GM21360 (cell line): ENCODE results near the gene CEACAM16.

ENCODE experiments used
- ATAC-seq: cut with Tn5 transposase; IDR thresholded peaks from one replicate; pipeline ENCODE4 v1.9.1; 2021; ENCODE audit warnings: mild to moderate bottlenecking, moderate library complexity; ENCODE audit not compliant: unreplicated experiment

The CEACAM16 gene

GRCh38 chr19:44745887-44746600, 47.1 kb downstream of the CEACAM16 start:
- ATAC-seq, result no peak

DNA sequence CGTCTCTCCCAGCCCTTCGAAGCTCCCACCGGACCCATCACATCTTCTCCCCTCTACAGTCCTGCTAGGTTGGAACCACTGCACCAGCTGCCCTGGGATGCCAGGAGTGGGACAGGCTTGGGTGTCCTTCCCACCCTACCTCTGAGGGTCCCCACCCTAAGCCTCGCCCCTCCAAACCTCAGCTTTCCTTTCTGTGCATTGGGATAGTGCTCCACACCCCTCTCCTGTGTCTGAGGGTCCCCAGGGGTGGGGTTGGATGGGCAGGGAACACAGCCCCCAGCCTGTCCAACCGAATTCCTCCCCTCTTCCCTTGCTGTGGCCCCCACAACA, 47.6 kb downstream of the CEACAM16 start:
- no peak for ATAC-seq

- peak; percentile 40 for ATAC-seq
Observed at GRCh38 chr19:44746946-44747738, 48.2 kb downstream of the CEACAM16 start.

GRCh38 chr19:44747739-44748425, 48.9 kb downstream of the CEACAM16 start:
- ATAC-seq, result peak; percentile 2

GRCh38 chr19:44748426-44749254, 49.7 kb downstream of the CEACAM16 start, which contains the start of gene BCL3:
TSS of gene BCL3 (plus strand) at chr19:44748708. CDS start at chr19:44748791, 83 bp downstream.
- peak; percentile 29 for ATAC-seq

DNA sequence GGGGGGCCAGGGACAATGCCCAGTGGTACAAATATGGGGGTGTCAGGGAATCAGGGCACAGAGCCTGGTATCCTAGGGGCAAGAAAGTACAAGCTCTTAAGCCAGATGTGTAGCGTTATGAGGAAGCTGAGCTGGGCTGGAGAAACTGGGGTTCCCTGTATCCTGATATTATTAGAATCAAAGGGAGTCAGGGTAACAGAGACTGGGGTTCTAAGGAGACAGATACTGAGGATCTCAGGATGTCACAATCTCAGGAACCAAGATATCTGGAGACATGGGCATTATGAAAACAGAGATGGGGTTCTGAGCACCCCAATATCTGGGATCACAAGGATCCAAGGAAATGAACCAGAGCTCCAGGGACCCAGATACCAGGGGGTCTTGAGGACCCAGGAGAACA, 50.3 kb downstream of the CEACAM16 start:
- ATAC-seq, result no peak

DNA sequence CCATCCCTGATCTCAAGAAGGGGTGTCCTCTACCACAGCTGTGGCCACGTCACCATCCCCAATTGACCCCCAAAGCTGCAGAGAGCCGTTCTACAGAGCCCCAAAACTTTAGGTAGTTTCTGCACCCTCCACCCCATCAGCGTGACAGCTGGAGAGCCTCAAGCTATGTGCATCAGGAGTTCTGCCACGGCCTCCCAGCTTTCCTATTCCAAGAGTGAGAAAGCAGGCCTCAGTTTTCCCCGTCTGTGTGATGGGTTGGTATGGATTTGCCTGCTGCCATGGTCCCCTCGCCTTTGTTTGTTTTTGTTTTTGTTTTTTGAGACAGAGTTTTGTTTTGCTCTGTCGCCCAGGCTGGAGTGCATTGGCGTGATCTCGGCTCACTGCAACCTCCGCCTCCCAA, 51.0 kb downstream of the CEACAM16 start:
- ATAC-seq, result no peak

GRCh38 chr19:44752123-44752815, 53.3 kb downstream of the CEACAM16 start:
- ATAC-seq, result no peak

GRCh38 chr19:44752816-44753625, 54.1 kb downstream of the CEACAM16 start:
- ATAC-seq, result peak; percentile 57

- ATAC-seq, result no peak
Observed at GRCh38 chr19:44753626-44753931, 54.6 kb downstream of the CEACAM16 start.

DNA sequence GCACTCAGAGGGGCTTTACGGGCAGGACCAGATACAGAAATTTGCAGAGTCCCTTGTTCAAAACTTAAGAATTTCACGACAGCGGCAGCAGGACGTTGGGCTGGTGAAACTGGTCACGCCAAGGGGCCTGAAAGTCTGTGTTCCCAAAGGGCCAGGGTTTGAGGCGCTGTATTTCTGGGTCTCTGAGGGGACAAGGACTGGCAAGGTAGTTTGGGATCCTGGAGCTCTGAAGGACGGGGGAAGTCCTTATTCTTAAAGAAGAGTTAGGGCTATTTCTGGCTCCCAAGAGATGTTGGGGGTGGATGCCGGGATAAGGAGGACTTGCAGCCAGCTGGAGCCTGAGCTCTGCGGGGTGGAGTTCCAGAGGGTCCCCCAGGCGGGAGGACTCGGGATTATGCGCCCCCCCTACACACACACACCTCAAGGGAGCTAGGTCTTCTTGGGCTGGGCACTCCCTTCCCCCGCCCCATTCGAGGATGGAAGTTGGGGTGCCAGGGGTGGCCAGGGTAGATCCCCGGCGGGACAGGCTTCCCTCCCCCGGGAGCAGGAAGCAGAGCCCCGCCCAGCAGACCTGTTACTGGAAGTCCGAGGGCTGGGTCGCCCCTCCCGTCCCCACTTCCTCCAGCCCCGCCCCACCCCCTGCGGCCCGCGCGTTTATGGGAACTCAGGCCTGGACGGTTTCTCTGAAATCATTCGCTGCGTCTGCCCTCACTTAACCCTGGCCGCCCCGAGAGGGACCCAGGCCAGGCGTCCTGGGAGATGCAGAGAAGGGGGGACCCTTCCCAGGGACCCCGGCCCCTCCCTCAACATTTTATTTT, 55.2 kb downstream of the CEACAM16 start:
- ATAC-seq, result no peak

DNA sequence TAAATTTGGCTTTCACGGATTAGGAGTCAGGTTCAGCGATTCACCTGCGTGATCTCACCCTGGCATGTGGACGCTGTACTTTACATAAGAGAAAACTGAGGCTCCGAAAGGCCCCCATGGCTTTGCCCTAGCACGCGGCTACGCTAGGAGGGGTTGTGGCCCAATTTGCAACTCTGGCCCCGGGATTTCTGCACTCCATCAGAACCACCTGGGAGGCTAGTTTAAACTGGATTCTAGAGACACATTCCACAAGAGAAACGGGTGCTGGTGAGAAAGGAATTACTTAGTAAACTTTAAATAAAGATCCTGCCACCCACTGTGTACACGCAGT, 55.8 kb downstream of the CEACAM16 start:
- no peak for ATAC-seq

GRCh38 chr19:44755219-44755618, 56.3 kb downstream of the CEACAM16 start:
- ATAC-seq, result no peak

GRCh38 chr19:44756089-44756562, 57.2 kb downstream of the CEACAM16 start:
- no peak for ATAC-seq

DNA sequence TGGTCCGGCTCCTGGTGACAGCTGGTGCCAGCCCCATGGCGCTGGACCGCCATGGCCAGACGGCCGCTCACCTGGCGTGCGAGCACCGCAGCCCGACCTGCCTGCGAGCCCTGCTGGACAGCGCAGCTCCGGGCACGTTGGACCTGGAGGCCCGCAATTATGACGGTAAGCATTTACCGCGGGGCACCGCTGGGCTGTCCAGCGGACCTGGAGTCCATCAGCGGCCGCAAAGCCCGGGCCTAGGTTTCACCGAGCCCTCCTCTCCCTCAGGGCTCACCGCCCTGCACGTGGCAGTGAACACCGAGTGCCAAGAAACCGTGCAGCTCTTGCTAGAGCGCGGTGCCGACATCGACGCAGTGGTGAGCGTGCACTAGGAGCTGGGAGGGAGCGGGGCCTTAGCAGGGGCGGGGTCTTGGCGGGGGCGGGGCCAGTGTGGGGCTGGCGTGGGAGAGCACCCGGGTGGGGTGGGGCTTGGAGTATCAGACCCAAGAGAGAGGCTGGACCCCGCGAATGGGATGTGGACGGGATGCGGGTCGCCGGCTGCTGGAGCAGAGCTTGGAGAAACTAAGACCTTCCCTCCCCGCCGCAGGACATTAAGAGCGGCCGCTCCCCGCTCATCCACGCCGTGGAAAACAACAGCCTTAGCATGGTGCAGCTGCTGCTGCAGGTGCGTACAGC, 58.2 kb downstream of the CEACAM16 start:
- no peak for ATAC-seq

DNA sequence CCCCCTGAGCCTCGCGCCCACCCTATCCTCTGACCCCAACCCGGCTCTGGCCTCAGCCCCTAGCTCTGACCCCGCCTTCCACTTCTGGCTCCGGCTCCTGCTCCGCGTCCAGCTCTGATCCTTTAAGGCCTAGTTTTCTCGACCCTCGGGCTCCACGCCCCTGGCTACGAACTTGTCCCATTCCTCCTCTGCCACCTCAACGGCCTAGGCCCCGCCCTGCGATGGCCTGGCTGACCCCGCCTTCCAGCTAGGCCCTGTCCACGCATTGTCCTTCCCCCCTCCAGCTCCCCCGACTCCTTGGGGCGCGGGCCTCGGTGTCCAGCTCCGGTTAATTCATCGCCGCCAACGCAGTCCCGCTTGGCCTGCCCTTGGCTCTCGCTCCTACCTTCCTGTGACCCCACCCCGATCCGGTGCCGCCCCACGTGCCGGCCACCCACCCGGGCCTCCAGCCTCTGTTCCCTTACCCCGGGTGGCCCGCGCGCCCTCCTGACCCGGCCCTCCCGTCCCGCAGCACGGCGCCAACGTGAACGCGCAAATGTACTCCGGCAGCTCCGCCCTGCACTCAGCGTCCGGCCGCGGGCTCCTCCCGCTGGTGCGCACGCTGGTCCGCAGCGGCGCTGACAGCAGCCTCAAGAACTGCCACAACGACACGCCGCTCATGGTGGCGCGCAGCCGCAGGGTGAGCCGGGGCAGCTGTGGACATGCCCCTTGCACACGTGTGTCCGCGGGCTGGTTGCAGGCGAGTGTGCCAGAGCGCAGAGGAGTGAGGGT, 59.0 kb downstream of the CEACAM16 start:
- no peak for ATAC-seq

- ATAC-seq, result no peak
Observed at GRCh38 chr19:44758596-44758995, 59.6 kb downstream of the CEACAM16 start.
